H1 (cell line): ENCODE results near the gene CYB5B. TPM values are rescaled to one million over a fixed set of nuclear protein-coding genes. Genes with fewer than 3 reads are reported as not detected.

Source experiments
- CTCF ChIA-PET: fragments of 300-600 bp; sonication (Branson Sonifier 250); formaldehyde crosslinking; loops from one replicate; lab custom pipeline; 2021; ENCODE audit not compliant: partially characterized antibody; lab: Charles Lee
- POLR2A ChIA-PET: fragments of 300-600 bp; sonication (Branson Sonifier 250); formaldehyde crosslinking; loops from one replicate; lab custom pipeline; 2021; ENCODE audit warnings: inconsistent platforms; ENCODE audit not compliant: partially characterized antibody; lab: Charles Lee
- DNase-seq, 2 experiments: peaks; one replicate each; pipeline versions ENCODE4 v3.0.0 to v3.0.0-alpha.2; 2010 to 2022; ENCODE audit warnings: low spot score in 2 of 2, low read depth in 1 of 2, mixed read lengths in 1 of 2
- FAIRE-seq: peaks from 2 replicates; lab custom pipeline; 2011; peaks lifted over from hg19 to GRCh38; lab: Jason Lieb, UNC
- H2AFZ ChIP-seq: 2 replicates; pipeline ENCODE4 v1.8.1; 2012; ENCODE audit warnings: low read length, inconsistent platforms
- H2AK5ac ChIP-seq: 2 replicates; pipeline ENCODE4 v1.6.1; 2013; ENCODE audit warnings: low read depth, low read length
- H2BK120ac ChIP-seq: replicated peaks from 2 replicates; pipeline ENCODE3; 2013; ENCODE audit warnings: low read depth, low read length, inconsistent platforms
- H2BK12ac ChIP-seq: 2 replicates; pipeline ENCODE4 v1.6.1; 2013; ENCODE audit warnings: low read depth, low read length
- H2BK15ac ChIP-seq: 2 replicates; pipeline ENCODE4 v1.6.1; 2013; ENCODE audit warnings: low read length
- H2BK20ac ChIP-seq: 2 replicates; pipeline ENCODE4 v1.6.1; 2013; ENCODE audit warnings: low read length
- H2BK5ac ChIP-seq: 2 replicates; pipeline ENCODE4 v1.6.1; 2013; ENCODE audit warnings: low read depth, low read length
- H3K14ac ChIP-seq: 2 replicates; pipeline ENCODE4 v1.6.1; 2013; ENCODE audit warnings: inconsistent platforms; ENCODE audit not compliant: insufficient read length
- H3K18ac ChIP-seq: 2 replicates; pipeline ENCODE4 v1.6.1; 2013; ENCODE audit warnings: low read length; ENCODE audit errors: extremely low read depth
- H3K23ac ChIP-seq: 2 replicates; pipeline ENCODE4 v1.6.1; 2013; ENCODE audit warnings: inconsistent platforms; ENCODE audit not compliant: insufficient read length
- H3K23me2 ChIP-seq: 2 replicates; pipeline ENCODE4 v1.6.1; 2013; ENCODE audit warnings: low read depth, low read length
- H3K27ac ChIP-seq: 2 replicates; pipeline ENCODE4 v1.6.1; 2011; ENCODE audit warnings: low read depth, low read length, inconsistent platforms
- H3K27me3 ChIP-seq, 4 experiments: replicated peaks in 1 of 4; 1 replicate in 1 of 4; 2 replicates in 3 of 4; pipeline versions ENCODE4 v1.6.1 to v1.8.1; 2011 to 2013; ENCODE audit warnings: low read length in 3 of 4, mild to moderate bottlenecking in 3 of 4, inconsistent platforms in 2 of 4, mixed read lengths in 2 of 4, moderate library complexity in 1 of 4; ENCODE audit not compliant: control insufficient read depth in 3 of 4, insufficient read depth in 3 of 4; ENCODE audit errors: extremely low read depth in 1 of 4
- H3K36me3 ChIP-seq, 4 experiments: 2 replicates each; pipeline versions ENCODE4 v1.6.1 to v1.8.1; 2011 to 2013; ENCODE audit warnings: mild to moderate bottlenecking in 4 of 4, low read length in 3 of 4, moderate library complexity in 2 of 4, control low read depth in 1 of 4, inconsistent platforms in 1 of 4; ENCODE audit not compliant: insufficient read depth in 4 of 4, control insufficient read depth in 2 of 4
- H3K4ac ChIP-seq: replicated peaks from 2 replicates; pipeline ENCODE3; 2013; ENCODE audit warnings: low read length, low read depth, mixed read lengths, inconsistent platforms; ENCODE audit not compliant: insufficient read length
- H3K4me1 ChIP-seq, 4 experiments: replicated peaks in 1 of 4; 1 replicate in 1 of 4; 2 replicates in 3 of 4; pipeline versions ENCODE4 v1.6.1 to v1.8.1; 2011 to 2013; ENCODE audit warnings: low read length in 3 of 4, inconsistent platforms in 2 of 4, mixed read lengths in 1 of 4; ENCODE audit not compliant: insufficient read depth in 4 of 4, control insufficient read depth in 3 of 4
- H3K4me2 ChIP-seq, 2 experiments: 2 replicates each; pipeline versions ENCODE4 v1.6.1 to v1.8.1; 2011 to 2013; ENCODE audit warnings: low read depth in 2 of 2, low read length in 2 of 2, control low read depth in 1 of 2, inconsistent platforms in 1 of 2, mild to moderate bottlenecking in 1 of 2; ENCODE audit not compliant: insufficient read depth in 1 of 2
- H3K4me3 ChIP-seq, 4 experiments: fragments of 200-600, 300-600 bp in 1 of 4; sonication (generic), shearing (Covaris generic), sonication (Bioruptor Twin) in 1 of 4; 2 replicates each; pipeline versions ENCODE4 v1.5.1 to v1.8.1; 2011 to 2016; ENCODE audit warnings: low read length in 4 of 4, low read depth in 3 of 4, control low read depth in 2 of 4, inconsistent platforms in 2 of 4, mild to moderate bottlenecking in 2 of 4, mixed read lengths in 1 of 4, moderate library complexity in 1 of 4; ENCODE audit not compliant: insufficient read depth in 2 of 4; ENCODE audit errors: extremely low read depth in 1 of 4
- H3K56ac ChIP-seq: replicated peaks from 2 replicates; pipeline ENCODE3; 2013; ENCODE audit warnings: low read depth, mild to moderate bottlenecking, mixed read lengths, low read length, inconsistent platforms; ENCODE audit not compliant: insufficient read length
- H3K79me1 ChIP-seq: 2 replicates; pipeline ENCODE4 v1.6.1; 2013; ENCODE audit warnings: low read depth, low read length, control low read depth
- H3K79me2 ChIP-seq, 2 experiments: 2 replicates each; pipeline versions ENCODE4 v1.6.1 to v1.8.1; 2012 to 2013; ENCODE audit warnings: low read length in 2 of 2, mild to moderate bottlenecking in 2 of 2, inconsistent platforms in 1 of 2; ENCODE audit not compliant: insufficient read depth in 2 of 2, control insufficient read depth in 1 of 2
- H3K9ac ChIP-seq, 4 experiments: replicated peaks in 1 of 4; 1 replicate in 1 of 4; 2 replicates in 3 of 4; pipeline versions ENCODE4 v1.6.1 to v1.8.1; 2011 to 2013; ENCODE audit warnings: low read depth in 3 of 4, low read length in 3 of 4, control low read depth in 2 of 4, mild to moderate bottlenecking in 2 of 4, moderate library complexity in 2 of 4, inconsistent platforms in 1 of 4; ENCODE audit errors: extremely low read depth in 1 of 4
- H3K9me3 ChIP-seq, 2 experiments: 2 replicates each; pipeline versions ENCODE4 v1.6.1 to v1.8.1; 2012 to 2013; ENCODE audit warnings: mild to moderate bottlenecking in 2 of 2, moderate library complexity in 2 of 2, control low read depth in 1 of 2, inconsistent platforms in 1 of 2, low read depth in 1 of 2, low read length in 1 of 2, mixed read lengths in 1 of 2; ENCODE audit not compliant: insufficient read depth in 2 of 2
- H4K20me1 ChIP-seq, 2 experiments: replicated peaks in 1 of 2; 2 replicates each; pipeline versions ENCODE3 to v1.8.1; 2011 to 2013; ENCODE audit warnings: inconsistent platforms in 2 of 2, low read length in 2 of 2, mild to moderate bottlenecking in 1 of 2; ENCODE audit not compliant: insufficient read depth in 2 of 2, control insufficient read depth in 1 of 2
- H4K5ac ChIP-seq: 2 replicates; pipeline ENCODE4 v1.6.1; 2013; ENCODE audit warnings: low read length, low read depth, mixed read lengths, inconsistent platforms; ENCODE audit not compliant: insufficient read length
- H4K8ac ChIP-seq: 2 replicates; pipeline ENCODE4 v1.8.0; 2013; ENCODE audit warnings: mild to moderate bottlenecking, moderate library complexity, low read length, inconsistent platforms; ENCODE audit not compliant: insufficient read depth; ENCODE audit errors: extremely low read depth
- H4K91ac ChIP-seq: replicated peaks from 2 replicates; pipeline ENCODE3; 2013; ENCODE audit warnings: low read length, mixed read lengths, inconsistent platforms; ENCODE audit not compliant: insufficient read length
- HDAC2 ChIP-seq, 2 experiments: fragments of 300-600 bp in 1 of 2; sonication (generic) in 1 of 2; IDR thresholded peaks; 2 replicates each; pipeline ENCODE4 v1.6.1; 2011 to 2012; ENCODE audit warnings: low read depth in 2 of 2, low read length in 2 of 2, mild to moderate bottlenecking in 2 of 2, moderate library complexity in 2 of 2, borderline replicate concordance in 1 of 2, inconsistent platforms in 1 of 2
- SP1 ChIP-seq: IDR thresholded peaks from 2 replicates; pipeline ENCODE4 v1.6.1; 2011; ENCODE audit warnings: low read depth, low read length
- SRF ChIP-seq: IDR thresholded peaks from 2 replicates; pipeline ENCODE4 v1.6.1; 2011; ENCODE audit warnings: mild to moderate bottlenecking, low read depth, low read length, moderate library complexity
- WGBS, 2 experiments: shearing (Covaris generic) in 1 of 2; methylation state at CpG; one replicate each; pipeline versions ENCODE4 v1.1.6 to v1.1.7; 2013 to 2015; ENCODE audit warnings: low lambda C conversion rate in 2 of 2, mixed read lengths in 2 of 2, inconsistent platforms in 1 of 2, low coverage in 1 of 2, missing lambda C conversion rate in 1 of 2; ENCODE audit not compliant: insufficient replicate concordance in 2 of 2, insufficient coverage in 1 of 2, insufficient read length in 1 of 2; ENCODE audit errors: extremely low coverage in 1 of 2, missing lambda C conversion rate in 1 of 2; 5-methylcytosine and 5-hydroxymethylcytosine counted together
- polyA plus RNA-seq, 7 experiments: library from polyadenylated mRNA; depleted of rRNA in 3 of 7; stranded (reverse) in 5 of 7; unstranded in 2 of 7; fragments of >200 nt in 5 of 7; fragments of 200-250 nt in 2 of 7; gene quantifications; 1 replicate in 5 of 7; 2 replicates in 1 of 7; 4 replicates in 1 of 7; pipeline versions ENCODE4 v1.2.1 to v1.2.3, GENCODE V29; 2011 to 2013; ENCODE audit warnings: missing spikeins in 2 of 7, mixed read lengths in 2 of 7
- total RNA-seq: library from RNA; stranded (reverse); fragmentation: NEBNext Ultra II Directional; extraction: Animal tissue kit (Norgen Biotek cat#: 25700); gene quantifications from 2 replicates; pipeline ENCODE4 v1.2.1, GENCODE V29; 2021

CYB5B gene
- total and polyA plus RNA-seq, 2 of the 8 experiments (the other 6 are each of a cell fraction or from before 2014, with no cell fraction given) = 108 to 127 TPM

- Histone ChIP-seq H3K27me3 (no peaks in the 10 kb centered on the region), H3K56ac (no peak overlapping the region), H3K14ac (no peak overlapping the region), H4K8ac (no peak overlapping the region), H4K20me1 (no peaks in the 10 kb centered on the region), H2AFZ (no peak overlapping the region), H3K4ac (no peak overlapping the region), H3K4me2 (no peak overlapping the region), H2BK120ac (no peak overlapping the region), H2BK20ac (no peak overlapping the region), H2BK5ac (no peak overlapping the region), H2AK5ac (no peak overlapping the region), H2BK15ac (no peak overlapping the region), H2BK12ac (no peak overlapping the region), H3K79me1 (no peaks in the 10 kb centered on the region), H4K91ac (no peak overlapping the region), H3K9ac (no peak overlapping the region), H3K18ac (no peak overlapping the region), H3K9me3 (no peaks in the 10 kb centered on the region), H3K4me3 (no peak overlapping the region), H3K79me2 (no peaks in the 10 kb centered on the region), H3K36me3 (no peaks in the 10 kb centered on the region; a peak in 1 of 8 replicates), H3K4me1 (no peaks in the 10 kb centered on the region), H3K23ac (no peak overlapping the region), H4K5ac (no peak overlapping the region), H3K23me2 (no peaks in the 10 kb centered on the region), H3K27ac (no peak overlapping the region)
- FAIRE-seq = no peak
- DNase-seq = no peak
- WGBS, 2 experiments = 89% methylated on average over 4 of the region's 4 CpGs; no CpG with 5 or more reads in 1 of the 2 experiments
- CTCF ChIA-PET = interaction anchor here (1.0 to 1.2 kb wide), 2 partner anchors 13 to 74 kb away, joined by 3 read pairs; no protein-coding TSS in a partner anchor
- POLR2A ChIA-PET = interaction anchor here (0.6 to 1.3 kb wide), 3 partner anchors 15 to 350 kb away, joined by 3 to 5 read pairs (median 3); no protein-coding TSS in a partner anchor
- TF ChIP-seq SRF (no peak), HDAC2 (IDR thresholded peaks at IDR 0.05; ENCODE audit: borderline replicate concordance in 1 of 2, low read depth in 2 of 2, low read length in 2 of 2) (no peak), SP1 (no peak)
Observed at GRCh38 chr16:69469807-69470561, 45.6 kb downstream of the CYB5B start.
